IPS-20b (cell line): ENCODE results near the gene GAS2L1.

ENCODE experiments used
- H3K27ac ChIP-seq: one replicate; pipeline ENCODE4 v1.5.1; 2013; ENCODE audit warnings: low read length
- H3K27me3 ChIP-seq: 2 replicates; pipeline ENCODE4 v1.6.1; 2013; ENCODE audit warnings: mild to moderate bottlenecking, low read length, inconsistent platforms; ENCODE audit not compliant: insufficient read depth
- H3K36me3 ChIP-seq: 2 replicates; pipeline ENCODE4 v1.6.1; 2013; ENCODE audit warnings: low read depth, mild to moderate bottlenecking, inconsistent platforms, low read length, moderate library complexity; ENCODE audit not compliant: insufficient read depth
- H3K4me1 ChIP-seq: 2 replicates; pipeline ENCODE4 v1.6.1; 2013; ENCODE audit warnings: mild to moderate bottlenecking, control low read depth, inconsistent platforms, low read length, moderate library complexity; ENCODE audit not compliant: insufficient read depth
- H3K4me3 ChIP-seq: 2 replicates; pipeline ENCODE4 v1.5.1; 2013; ENCODE audit warnings: mild to moderate bottlenecking, low read length, inconsistent platforms
- H3K9ac ChIP-seq: 2 replicates; pipeline ENCODE4 v1.6.1; 2013; ENCODE audit warnings: low read depth, mild to moderate bottlenecking, inconsistent platforms, low read length, moderate library complexity
- H3K9me3 ChIP-seq: 2 replicates; pipeline ENCODE4 v1.6.1; 2013; ENCODE audit warnings: mild to moderate bottlenecking, low read depth, low read length, inconsistent platforms; ENCODE audit not compliant: insufficient read depth

Gene GAS2L1

DNA sequence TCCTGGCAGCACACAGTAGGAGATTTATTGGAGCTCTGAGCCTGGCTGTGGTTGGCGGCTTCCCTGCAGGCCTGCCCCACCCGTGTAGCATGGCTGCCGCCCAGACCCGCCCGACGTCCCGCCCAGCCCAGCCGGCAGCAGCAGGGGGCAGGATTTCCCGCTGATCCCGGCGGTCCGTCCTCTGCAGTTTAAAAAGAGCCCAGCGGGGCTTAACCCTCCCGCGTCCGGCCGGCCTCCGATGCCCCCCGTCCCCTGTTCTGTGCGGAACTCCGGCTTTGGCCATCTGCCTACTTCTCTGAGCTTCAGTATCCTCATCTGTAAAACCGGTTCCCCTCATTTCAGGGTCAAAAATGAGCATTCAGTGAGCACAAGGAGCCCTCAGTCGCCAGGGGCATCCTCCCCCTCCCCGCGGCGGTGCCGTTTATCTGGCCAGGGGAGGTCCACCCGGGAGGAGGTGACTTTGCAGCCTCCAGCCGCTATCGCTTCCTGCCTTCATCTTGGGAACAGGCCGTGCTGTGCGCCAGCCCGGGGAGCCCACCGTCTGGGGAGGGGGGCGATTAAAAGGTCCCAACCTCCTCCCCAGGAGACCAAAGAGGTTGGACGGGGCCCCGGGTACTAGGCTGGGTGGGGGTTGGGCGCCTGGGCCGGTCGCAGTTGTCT, at the start of gene GAS2L1:
GAS2L1 (plus strand) TSS at position 476 of the 660 bp plus-strand sequence. CDS start 1,456 bp downstream, outside the sequence.
- no peaks in the 10 kb centered on the region for H3K9me3 ChIP-seq
- no peaks in the 10 kb centered on the region for H3K36me3 ChIP-seq
- no peak within 1 kb of the TSS for H3K27ac ChIP-seq
- H3K9ac ChIP-seq, result peak within 1 kb of the TSS; percentile 65
- H3K4me3 ChIP-seq, result peak within 1 kb of the TSS; percentile 73
- H3K4me1 ChIP-seq, result no peaks in the 10 kb centered on the region; the same call in 1 of the 2 replicates
- H3K27me3 ChIP-seq, result peaks cover 8% of the 10 kb centered on the region; the same call in 1 of the 2 replicates

DNA sequence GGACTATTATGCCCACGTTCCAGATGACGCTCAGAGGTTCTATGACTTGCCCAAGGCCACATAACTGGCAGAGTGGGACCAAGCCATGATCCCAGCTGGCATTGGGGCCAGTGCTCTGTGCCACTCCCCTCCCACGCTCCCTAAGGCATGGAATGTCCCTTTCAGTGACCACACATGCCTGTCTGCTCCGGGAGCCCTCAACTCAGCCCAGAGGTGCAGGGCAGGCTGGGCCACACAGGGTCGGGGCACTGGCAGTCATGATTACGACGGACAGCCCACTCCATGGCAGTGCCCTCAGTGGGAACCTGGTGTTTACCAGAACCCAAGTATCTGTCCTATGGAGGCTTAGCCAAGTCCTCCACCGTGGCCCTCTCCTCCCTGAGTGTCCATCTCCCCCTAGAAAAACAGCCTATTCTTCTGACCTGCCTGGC, 48.7 kb upstream of the GAS2L1 start:
- Histone ChIP-seq H3K36me3 (peaks cover 21% of the 10 kb centered on the region), H3K27me3 (no peaks in the 10 kb centered on the region), H3K9ac (no peak overlapping the region), H3K27ac (no peak overlapping the region), H3K4me3 (no peak overlapping the region), H3K4me1 (no peaks in the 10 kb centered on the region), H3K9me3 (no peaks in the 10 kb centered on the region)

DNA sequence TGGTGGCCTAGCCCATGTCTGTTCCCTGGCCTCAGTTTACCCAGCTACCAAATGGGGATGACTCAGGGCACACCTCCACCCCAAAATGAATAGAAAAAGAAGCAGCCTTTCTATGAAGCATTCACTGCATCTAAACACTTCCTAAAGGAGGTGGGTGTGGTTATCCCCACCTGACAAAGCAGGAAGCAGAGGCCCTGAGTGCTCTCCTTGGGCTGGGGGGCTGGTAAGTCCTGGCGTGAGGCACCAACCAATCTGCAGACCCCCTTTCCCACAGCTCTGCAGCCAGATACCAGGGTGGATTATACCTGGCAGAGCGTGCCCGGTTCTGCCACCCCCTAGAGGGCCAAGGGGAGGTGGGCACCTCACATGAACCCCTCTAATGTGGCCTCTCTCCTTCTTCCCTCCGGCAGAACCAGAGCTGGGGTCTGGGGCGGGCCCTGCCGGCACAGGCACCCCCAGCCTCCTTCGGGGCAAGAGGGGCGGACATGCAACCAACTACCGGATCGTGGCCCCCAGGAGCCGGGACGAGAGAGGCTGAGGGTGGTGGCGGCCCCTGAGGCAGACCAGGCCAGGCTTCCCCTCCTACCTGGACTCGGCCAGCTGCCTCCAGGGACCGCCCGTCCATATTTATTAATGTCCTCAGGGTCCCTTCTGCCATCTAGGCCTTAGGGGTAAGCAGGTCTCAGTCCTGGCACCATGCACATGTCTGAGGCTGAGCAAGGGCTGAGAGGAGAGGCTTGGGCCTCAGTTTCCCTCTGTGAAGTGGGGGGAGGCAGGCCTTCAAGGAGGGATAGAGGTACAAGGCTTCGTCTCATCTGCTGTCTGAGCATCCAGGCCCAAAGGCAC, 47.8 kb upstream of the GAS2L1 start:
- Histone ChIP-seq H3K36me3 (peaks cover 24% of the 10 kb centered on the region), H3K9me3 (no peaks in the 10 kb centered on the region), H3K27ac (no peak overlapping the region), H3K4me1 (no peaks in the 10 kb centered on the region), H3K9ac (no peak overlapping the region), H3K27me3 (no peaks in the 10 kb centered on the region), H3K4me3 (no peak overlapping the region)

- Histone ChIP-seq H3K27me3 (no peaks in the 10 kb centered on the region), H3K27ac (no peak overlapping the region), H3K9ac (no peak overlapping the region), H3K4me1 (no peaks in the 10 kb centered on the region), H3K36me3 (peaks cover 31% of the 10 kb centered on the region), H3K9me3 (no peaks in the 10 kb centered on the region), H3K4me3 (no peak overlapping the region)
Observed at GRCh38 chr22:29259253-29259899, 47.1 kb upstream of the GAS2L1 start.

GRCh38 chr22:29260031-29260560, 46.4 kb upstream of the GAS2L1 start:
- H3K36me3 ChIP-seq, result peaks cover 36% of the 10 kb centered on the region
- no peaks in the 10 kb centered on the region for H3K4me1 ChIP-seq
- no peak overlapping the region for H3K9ac ChIP-seq
- no peak overlapping the region for H3K27ac ChIP-seq
- H3K9me3 ChIP-seq, result no peaks in the 10 kb centered on the region
- no peaks in the 10 kb centered on the region for H3K27me3 ChIP-seq
- H3K4me3 ChIP-seq, result no peak overlapping the region

- Histone ChIP-seq H3K4me1 (no peaks in the 10 kb centered on the region), H3K27me3 (no peaks in the 10 kb centered on the region), H3K4me3 (no peak overlapping the region), H3K36me3 (peaks cover 43% of the 10 kb centered on the region), H3K27ac (no peak overlapping the region), H3K9me3 (no peaks in the 10 kb centered on the region), H3K9ac (no peak overlapping the region)
Observed at GRCh38 chr22:29260601-29261315, 45.7 kb upstream of the GAS2L1 start.

GRCh38 chr22:29263791-29264276, 42.6 kb upstream of the GAS2L1 start:
- Histone ChIP-seq H3K9ac (no peak overlapping the region), H3K36me3 (peaks cover 49% of the 10 kb centered on the region), H3K4me1 (peaks cover 9% of the 10 kb centered on the region; the same call in 1 of the 2 replicates), H3K9me3 (no peaks in the 10 kb centered on the region), H3K27ac (no peak overlapping the region), H3K27me3 (no peaks in the 10 kb centered on the region), H3K4me3 (no peak overlapping the region)

DNA sequence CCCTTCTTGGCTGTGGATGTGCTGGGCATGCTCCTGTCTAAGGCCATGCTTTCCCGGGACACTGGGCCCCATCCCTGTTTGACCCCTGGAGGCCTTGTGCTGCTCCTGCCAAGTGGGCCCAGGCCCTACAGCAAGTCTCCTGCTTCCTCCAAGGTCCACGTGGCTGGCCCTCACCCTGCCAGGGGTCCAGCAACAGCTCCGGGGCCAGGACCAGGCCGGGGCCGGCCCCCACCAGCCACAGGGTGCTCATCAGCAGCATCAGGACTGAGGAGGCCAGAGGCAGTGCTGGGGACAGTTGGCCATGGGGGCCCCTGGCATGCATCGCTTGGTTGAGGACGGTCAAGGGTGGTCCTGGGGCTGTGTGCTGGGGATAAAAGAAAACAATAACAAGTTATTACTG, 41.1 kb upstream of the GAS2L1 start:
- Histone ChIP-seq H3K36me3 (peaks cover 54% of the 10 kb centered on the region), H3K9me3 (no peaks in the 10 kb centered on the region), H3K4me3 (no peak overlapping the region), H3K4me1 (peaks cover 15% of the 10 kb centered on the region; the same call in 1 of the 2 replicates), H3K27me3 (no peaks in the 10 kb centered on the region), H3K9ac (no peak overlapping the region), H3K27ac (no peak overlapping the region)

GRCh38 chr22:29265929-29266328, 40.5 kb upstream of the GAS2L1 start:
- Histone ChIP-seq H3K9ac (peak overlapping the region; percentile 100; the same call in 1 of the 2 replicates), H3K4me3 (peak overlapping the region; percentile 98; the same call in 1 of the 2 replicates)

GRCh38 chr22:29266564-29267461, 39.6 kb upstream of the GAS2L1 start:
- H3K27me3 ChIP-seq, result no peaks in the 10 kb centered on the region
- peak overlapping the region; percentile 100 for H3K27ac ChIP-seq
- peak overlapping the region; percentile 98 for H3K4me3 ChIP-seq
- peaks cover 61% of the 10 kb centered on the region for H3K36me3 ChIP-seq
- H3K9me3 ChIP-seq, result no peaks in the 10 kb centered on the region
- peaks cover 30% of the 10 kb centered on the region for H3K4me1 ChIP-seq
- H3K9ac ChIP-seq, result peak overlapping the region; percentile 100

More at GRCh38 chr22:29265929-29266328, 40.5 kb upstream of the GAS2L1 start:
- Histone ChIP-seq H3K4me1 (peaks cover 21% of the 10 kb centered on the region; the same call in 1 of the 2 replicates), H3K27ac (peak overlapping the region; percentile 44), H3K9me3 (no peaks in the 10 kb centered on the region), H3K36me3 (peaks cover 54% of the 10 kb centered on the region), H3K27me3 (no peaks in the 10 kb centered on the region)
